IMR-90 (cell line): Measurements from ENCODE around the gene NR5A2.

ENCODE experiments used
- POLR2A ChIP-seq: IDR thresholded peaks from 2 replicates; pipeline ENCODE4 v1.6.1; 2012; ENCODE audit warnings: mild to moderate bottlenecking, low read depth, low read length
- RAD21 ChIP-seq: IDR thresholded peaks from 2 replicates; pipeline ENCODE4 v1.6.1; 2012; ENCODE audit warnings: low read length, improper control_type of control experiment
- TF ChIP-seq, protein P1 (sequence below): conservative IDR thresholded peaks from 2 replicates; pipeline ENCODE4 v1.5.1; 2012; ENCODE audit warnings: mild to moderate bottlenecking, low read depth, low read length, improper control_type of control experiment

DNA sequence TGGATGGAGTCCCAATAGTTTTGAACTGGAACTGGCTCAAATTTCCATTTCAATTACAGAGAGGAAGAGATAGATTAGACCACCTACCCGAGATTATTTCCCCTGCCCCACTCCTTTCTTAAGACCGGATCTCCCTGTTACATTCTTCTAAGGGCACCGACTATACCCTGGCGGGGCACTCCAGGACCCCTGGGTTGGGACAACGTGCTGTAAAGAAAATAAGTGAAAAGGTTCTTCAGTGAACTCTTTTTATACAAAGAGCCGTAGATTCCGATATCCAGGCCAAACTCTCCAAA is 6.7 kb downstream of the NR5A2 start:
- TF ChIP-seq, protein P1, sequence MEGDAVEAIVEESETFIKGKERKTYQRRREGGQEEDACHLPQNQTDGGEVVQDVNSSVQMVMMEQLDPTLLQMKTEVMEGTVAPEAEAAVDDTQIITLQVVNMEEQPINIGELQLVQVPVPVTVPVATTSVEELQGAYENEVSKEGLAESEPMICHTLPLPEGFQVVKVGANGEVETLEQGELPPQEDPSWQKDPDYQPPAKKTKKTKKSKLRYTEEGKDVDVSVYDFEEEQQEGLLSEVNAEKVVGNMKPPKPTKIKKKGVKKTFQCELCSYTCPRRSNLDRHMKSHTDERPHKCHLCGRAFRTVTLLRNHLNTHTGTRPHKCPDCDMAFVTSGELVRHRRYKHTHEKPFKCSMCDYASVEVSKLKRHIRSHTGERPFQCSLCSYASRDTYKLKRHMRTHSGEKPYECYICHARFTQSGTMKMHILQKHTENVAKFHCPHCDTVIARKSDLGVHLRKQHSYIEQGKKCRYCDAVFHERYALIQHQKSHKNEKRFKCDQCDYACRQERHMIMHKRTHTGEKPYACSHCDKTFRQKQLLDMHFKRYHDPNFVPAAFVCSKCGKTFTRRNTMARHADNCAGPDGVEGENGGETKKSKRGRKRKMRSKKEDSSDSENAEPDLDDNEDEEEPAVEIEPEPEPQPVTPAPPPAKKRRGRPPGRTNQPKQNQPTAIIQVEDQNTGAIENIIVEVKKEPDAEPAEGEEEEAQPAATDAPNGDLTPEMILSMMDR, result no peak
- TF ChIP-seq POLR2A, result no peak
- no peak for TF ChIP-seq RAD21
